Vagina (tissue), 2 donors: Measurements from ENCODE around the gene AADACL3.

ENCODE experiments used
- CTCF ChIP-seq, 3 experiments: fragments of 450-650 bp in 2 of 3; fragments of 200-600 bp in 1 of 3; sonication (generic) in 1 of 3; IDR thresholded peaks; one replicate each; pipeline ENCODE4 v1.5.1; 2017 to 2019; ENCODE audit warnings: antibody characterized with exemption in 3 of 3, mild to moderate bottlenecking in 2 of 3, moderate library complexity in 2 of 3
- POLR2A ChIP-seq, 2 donors: fragments of 450-650 bp; IDR thresholded peaks; one replicate each; pipeline ENCODE4 v1.6.1; 2017; ENCODE audit warnings: antibody characterized with exemption in 2 of 2, mild to moderate bottlenecking in 2 of 2, moderate library complexity in 2 of 2
- POLR2AphosphoS5 ChIP-seq, 2 donors: sonication (generic); formaldehyde crosslinking; IDR thresholded peaks; one replicate each; pipeline ENCODE4 v1.9.0; 2017; ENCODE audit warnings: antibody characterized with exemption in 2 of 2, mild to moderate bottlenecking in 2 of 2, low read depth in 1 of 2; ENCODE audit not compliant: insufficient read depth in 1 of 2

DNA sequence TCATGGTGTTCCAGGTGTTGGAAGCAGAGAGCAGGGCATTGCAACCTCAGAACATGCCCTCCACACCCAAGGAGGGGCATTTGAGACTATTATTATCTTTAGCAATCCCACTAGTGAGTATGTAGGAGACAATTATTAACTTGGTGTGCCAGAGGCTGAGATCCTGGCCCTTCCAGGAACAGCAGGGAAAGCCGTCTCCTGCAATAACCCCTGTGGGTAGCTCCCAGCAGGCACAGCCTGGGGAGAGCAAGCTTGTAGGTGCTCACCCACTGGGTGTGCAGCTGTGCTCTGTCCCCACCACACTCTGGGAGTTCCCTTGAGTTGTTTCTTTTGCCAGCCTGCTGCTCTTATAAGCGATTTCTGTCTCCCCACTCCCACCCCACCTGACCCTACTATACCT, 40.4 kb downstream of the AADACL3 start:
- TF ChIP-seq CTCF (IDR thresholded peaks at IDR 0.05) (no peak), POLR2A (IDR thresholded peaks at IDR 0.05) (no peak), POLR2AphosphoS5 (IDR thresholded peaks at IDR 0.05; ENCODE audit: insufficient read depth in 1 of 2, low read depth in 1 of 2) (no peak)
